Measurements from ENCODE around the gene PRDM7.

GRCh38 chr16:90042946-90043514 is 34.1 kb downstream of the PRDM7 start:
- TF ChIP-seq GATA3 (IDR thresholded peaks at IDR 0.05; ENCODE audit: borderline replicate concordance) (no peak), EP300 (IDR thresholded peaks at IDR 0.05) (no peak), MYC (IDR thresholded peaks at IDR 0.05; ENCODE audit: borderline replicate concordance, low read length) (no peak), USF2 (IDR thresholded peaks at IDR 0.05) (no peak), CTCF (IDR thresholded peaks at IDR 0.05) (no peak)
